Right lung (tissue), 5 donors: ENCODE results near the gene QRFP. TPM values are rescaled to one million over a fixed set of nuclear protein-coding genes. Genes with fewer than 3 reads are reported as not detected.
"Not testable (repeated sequence)": the region's sequence is repeated elsewhere in the genome, so short reads cannot be mapped to it uniquely, and the experiment has no call there.

Source experiments
- DNase-seq, 2 donors: peaks; one replicate each; pipeline ENCODE4 v3.0.0-alpha.2; 2013
- polyA plus RNA-seq, 5 donors: library from polyadenylated mRNA; unstranded; fragments of 120-200 nt; gene quantifications; one replicate each; pipeline versions ENCODE4 v1.2.1 to v1.2.3, GENCODE V29; 2013; ENCODE audit warnings: inconsistent platforms in 1 of 5, low replicate concordance in 1 of 5; ENCODE audit not compliant: insufficient read length in 5 of 5, insufficient read depth in 1 of 5

QRFP gene
- polyA plus RNA-seq, 5 donors: 0.25 to 0.46 (median 0.37) TPM

GRCh38 chr9:130920233-130920632 is 23.6 kb upstream of the QRFP start:
- DNase-seq: no peak

DNA sequence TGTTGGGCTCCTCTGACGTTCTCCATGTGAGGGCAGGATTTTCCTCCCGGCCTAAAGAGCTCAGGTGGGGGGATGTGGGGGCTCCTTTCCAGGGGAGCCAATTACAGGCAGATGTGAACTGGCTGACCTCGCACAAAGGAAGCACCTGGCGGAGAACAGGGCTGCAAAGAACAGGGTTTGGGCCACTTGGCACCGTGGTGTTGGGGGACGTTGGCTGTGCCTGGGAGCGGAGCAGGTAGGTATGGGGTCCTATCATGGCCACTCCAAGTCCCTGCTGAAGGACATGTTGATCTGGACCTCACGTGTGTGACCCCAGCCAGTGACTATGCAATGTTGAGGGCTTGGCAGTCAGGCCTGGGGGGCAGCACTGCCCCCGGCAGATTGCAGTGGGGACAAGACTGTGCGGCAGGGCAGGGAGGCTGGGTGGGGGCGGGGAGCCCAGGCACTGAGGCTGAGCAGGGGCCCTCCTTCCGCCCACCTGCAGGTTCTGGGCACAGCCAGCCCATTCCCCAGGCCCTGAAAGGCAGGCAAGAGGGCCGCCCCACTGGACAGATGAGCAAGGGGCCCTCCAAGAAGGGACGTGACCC is 23.0 kb upstream of the QRFP start:
- no peak for DNase-seq

DNA sequence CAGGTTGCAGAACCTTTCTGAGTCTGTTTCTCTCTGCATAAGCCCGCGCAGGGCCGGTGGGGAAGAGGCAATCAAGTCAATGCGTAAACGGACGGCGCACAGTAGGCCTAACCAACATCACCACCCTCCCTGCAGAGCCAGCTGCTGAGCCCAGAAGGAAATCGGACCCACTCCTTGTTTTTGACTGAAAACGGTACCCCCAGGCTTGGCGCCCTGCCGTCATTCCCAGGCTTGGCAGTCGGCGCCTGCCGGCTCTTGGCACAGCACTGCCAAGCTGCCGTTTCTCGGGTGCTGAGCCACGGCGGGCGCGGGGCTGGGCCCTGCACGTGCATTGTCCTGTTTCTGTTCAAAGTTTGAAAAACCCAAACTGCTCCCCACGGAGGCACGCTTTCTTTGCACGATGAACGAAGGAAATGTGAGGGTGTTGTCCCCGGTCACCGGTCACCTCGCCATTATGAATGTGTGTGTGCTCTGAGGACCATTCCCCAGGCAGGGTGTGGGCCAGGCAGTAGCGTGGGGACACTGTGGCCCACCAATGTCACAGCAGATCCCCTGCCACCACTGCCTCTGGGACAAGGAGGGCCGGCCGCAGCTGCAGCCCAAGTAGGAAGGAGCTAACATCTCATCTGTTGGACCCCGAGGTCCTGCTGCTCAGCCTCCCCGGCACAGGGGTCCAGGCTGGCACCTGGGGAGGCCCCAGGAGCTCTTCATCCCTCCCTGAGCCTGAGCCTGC is 22.4 kb upstream of the QRFP start:
- DNase-seq: no peak

GRCh38 chr9:130918101-130918825 is 21.7 kb upstream of the QRFP start:
- DNase-seq: no peak

DNA sequence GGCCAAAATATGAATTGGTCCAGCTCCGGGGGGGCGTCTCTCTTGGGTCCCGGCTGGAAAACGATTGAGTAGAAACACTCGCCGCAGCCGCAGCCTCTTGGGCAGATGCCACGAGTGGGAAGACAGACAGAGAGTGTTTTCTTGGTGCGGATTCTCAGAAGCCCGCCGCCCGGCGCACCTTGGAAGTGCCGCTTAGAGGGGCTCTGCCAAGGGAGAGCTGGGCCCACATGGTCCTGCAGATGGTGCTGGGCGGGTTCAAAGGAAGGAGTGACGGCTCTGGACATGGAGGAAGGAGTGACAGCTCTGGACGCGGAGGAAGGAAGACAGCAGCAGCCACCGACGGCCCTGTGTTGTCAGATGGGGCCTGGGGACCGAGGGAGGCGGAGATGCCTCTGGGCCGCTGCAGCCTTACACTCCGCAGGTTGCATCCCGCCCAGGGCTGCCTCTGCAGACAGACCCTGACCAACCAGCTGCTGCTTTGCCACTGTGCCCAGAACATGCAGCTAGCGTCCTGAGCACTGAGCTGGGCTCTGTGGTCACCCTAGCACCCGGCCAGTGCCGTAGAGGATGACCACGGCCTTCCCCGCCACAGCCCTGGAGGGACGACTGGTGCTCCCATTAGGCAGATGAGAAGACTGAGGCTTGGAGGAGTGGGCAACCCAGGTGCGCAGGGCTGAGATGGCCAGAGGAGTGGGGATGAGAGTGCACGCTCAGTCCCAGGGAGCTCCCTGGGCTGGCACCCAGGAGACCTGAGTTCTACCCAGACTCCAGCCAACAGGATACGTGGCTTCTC is 20.8 kb upstream of the QRFP start:
- DNase-seq: no peak

DNA sequence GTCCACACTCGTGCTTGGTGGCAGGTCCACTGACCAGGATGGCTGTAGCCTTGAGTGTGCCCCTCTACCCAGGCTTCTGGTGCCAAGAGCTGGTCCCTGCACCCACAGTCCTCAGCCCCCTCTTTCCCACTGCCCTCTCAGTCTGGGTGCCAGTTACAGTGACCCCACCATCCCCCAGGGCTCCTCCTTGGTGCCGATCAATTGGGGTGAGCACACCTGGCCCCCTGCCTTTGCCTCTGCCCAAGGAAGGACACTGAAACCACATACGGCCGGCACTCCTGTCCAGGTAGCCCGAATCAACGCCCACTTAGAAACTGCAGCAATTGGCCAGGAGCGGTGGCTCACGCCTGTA is 18.5 kb upstream of the QRFP start:
- DNase-seq: no peak

GRCh38 chr9:130914417-130915095 is 17.9 kb upstream of the QRFP start:
- no peak for DNase-seq

DNA sequence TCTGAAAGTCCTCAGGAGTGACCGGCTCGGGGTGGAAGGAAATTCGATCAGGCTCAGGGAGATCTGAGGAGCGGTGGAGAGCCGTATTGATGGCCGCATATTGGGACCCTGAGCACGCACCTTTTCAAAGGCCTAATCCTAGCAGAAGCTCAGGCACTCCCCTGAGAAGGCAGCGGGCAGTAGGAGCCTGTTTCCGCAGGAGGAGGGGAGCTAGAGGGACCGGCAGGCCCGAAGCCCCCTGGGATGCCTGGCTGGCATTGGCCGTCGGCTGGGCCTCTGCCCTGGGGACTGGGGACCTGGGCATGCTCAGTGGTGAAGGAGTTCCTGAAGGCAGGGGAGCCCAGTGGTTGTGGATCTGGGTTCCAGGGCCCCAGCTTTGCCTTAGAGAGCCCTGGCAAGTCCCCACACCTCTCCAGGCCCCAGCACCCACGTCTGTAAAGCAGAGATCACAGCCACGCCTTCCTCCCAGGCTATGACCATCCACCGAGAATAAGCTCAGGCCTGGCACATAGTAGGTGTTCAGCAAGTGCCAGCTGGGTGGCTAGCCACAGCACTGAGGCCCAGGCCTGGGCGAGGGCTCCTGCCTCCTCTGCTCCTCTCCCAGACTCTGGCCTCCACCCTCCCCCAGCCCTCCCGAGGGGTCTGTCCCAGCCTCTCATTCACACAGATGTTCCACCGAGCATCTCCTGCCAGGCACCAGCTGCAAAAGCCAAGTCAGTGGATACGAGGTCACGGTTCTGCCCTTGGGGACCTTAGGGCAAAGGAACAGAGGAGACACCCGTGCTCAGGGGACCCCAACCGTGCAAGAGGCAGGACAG is 17.2 kb upstream of the QRFP start:
- DNase-seq: no peak

DNA sequence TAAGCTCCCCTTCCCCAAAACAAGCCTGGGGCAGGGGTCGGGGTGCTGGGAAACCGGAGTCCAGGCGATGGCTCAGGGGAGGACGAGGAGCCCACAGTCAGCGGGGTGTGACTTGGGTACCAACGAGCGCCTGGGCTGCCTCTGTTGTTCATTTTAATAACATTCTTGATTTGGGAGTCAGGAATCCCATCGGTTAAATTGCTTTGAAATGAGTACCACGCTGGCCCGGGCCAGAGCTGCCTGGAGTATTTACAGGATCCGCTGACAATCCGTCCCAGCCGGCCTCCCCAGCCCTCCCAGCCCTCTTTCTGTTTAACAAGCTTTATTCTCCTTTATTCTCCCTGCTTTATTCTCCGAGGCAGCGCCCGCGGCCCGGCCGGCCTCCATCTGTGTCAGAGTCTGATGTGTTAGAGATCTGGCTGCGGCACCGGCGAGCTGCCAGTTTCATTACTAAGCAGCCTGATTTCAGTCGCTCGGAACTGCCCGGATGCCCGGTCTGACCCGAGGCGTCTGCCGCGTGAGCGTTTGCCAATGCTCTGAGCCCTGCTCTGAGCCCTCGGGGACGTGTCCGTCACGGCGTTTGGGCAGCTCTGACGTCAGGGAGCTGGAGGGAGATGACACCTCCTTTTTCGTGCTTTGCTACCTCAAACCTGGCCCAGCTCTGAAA is 16.5 kb upstream of the QRFP start:
- DNase-seq: peak in 1 of 2 donors; percentile 14

DNA sequence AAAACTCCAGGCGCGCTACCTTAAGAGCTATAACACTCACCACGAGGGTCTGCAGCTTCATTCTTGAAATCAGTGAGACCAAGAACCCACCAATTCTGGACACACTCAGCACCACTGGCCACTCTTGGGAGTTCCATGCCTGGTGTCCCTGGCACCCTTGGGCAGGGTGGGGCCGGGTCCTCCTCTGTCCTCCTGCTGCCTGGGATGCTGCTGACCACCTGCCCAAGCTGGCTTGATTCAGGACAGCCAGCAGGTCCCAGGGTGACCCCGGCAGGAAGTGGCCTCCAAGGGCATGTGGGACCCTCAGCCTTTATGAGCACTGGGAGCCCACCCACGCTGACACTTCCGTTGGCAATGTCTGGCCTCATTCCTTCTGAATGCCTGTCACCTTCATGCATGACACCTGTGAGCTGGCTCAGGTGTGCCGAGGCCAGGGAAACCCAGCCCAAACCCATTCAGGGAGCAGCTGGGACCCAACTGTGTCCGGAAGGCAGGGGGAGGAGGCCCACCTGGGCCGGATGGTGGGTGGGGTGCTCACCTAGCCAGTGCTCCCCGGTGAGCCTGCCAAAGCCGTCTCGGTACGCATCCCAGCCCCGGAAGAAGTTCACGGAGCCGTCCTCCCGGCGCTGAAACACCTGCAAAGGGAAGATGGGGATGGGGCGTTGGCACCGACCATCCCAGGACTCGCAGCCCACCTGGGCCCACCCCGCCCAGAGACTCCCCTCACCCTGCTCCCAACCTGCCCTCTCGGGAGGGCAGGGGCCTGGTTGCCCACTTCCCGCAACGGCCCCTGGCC is 14.8 kb upstream of the QRFP start:
- DNase-seq: no peak

DNA sequence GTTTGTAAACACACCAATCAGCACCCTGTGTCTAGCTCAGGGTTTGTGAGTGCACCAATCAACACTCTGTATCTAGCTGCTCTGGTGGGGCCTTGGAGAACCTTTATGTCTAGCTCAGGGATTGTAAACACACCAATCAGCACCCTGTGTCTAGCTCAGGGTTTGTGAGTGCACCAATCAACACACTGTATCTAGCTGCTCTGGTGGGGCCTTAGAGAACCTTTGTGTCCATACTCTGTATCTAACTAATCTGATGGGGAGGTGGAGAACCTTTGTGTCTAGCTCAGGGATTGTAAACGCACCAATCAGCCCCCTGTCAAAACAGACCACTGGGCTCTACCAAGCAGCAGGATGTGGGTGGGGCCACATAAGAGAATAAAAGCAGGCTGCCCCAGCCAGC is 14.1 kb upstream of the QRFP start:
- not testable (repeated sequence) for DNase-seq

DNA sequence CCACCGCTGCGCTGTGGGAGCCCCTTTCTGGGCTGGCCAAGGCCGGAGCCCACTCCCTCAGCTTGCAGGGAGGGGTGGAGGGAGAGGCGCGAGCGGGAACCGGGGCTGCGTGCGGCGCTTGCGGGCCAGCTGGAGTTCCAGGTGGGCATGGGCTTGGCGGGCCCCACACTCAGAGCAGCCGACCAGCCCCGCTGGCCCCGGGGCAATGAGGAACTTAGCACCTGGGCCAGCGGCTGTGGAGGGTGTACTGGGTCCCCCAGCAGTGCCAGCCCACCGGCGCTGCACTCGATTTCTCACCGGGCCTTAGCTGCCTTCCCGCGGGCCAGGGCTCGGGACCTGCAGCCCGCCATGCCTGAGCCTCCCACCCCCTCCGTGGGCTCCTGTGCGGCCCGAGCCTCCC is 13.4 kb upstream of the QRFP start:
- DNase-seq: not testable (repeated sequence)

DNA sequence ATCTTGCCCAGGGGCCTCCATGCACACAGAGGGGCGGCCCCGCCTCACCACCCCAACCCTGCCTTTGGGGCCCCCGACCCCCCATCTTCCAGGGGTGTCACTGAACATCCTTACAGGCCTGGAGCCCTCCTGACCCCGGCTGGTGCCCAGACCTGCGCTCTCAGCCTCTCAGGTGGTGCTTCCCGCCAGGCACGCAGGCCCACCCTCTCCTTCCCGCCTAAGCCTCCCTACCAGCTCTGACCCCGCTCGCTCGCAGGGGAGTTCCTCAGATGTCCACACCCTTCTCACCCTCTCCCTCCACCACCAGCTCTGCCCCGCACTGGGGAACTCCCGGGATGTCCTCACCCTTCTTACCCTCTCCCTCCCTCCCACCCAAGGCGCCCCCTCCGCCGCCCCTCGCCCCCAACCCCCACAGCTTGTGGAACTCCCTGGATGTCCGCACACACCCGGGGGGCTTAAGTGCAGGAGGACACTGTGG is 12.3 kb upstream of the QRFP start:
- no peak for DNase-seq

DNA sequence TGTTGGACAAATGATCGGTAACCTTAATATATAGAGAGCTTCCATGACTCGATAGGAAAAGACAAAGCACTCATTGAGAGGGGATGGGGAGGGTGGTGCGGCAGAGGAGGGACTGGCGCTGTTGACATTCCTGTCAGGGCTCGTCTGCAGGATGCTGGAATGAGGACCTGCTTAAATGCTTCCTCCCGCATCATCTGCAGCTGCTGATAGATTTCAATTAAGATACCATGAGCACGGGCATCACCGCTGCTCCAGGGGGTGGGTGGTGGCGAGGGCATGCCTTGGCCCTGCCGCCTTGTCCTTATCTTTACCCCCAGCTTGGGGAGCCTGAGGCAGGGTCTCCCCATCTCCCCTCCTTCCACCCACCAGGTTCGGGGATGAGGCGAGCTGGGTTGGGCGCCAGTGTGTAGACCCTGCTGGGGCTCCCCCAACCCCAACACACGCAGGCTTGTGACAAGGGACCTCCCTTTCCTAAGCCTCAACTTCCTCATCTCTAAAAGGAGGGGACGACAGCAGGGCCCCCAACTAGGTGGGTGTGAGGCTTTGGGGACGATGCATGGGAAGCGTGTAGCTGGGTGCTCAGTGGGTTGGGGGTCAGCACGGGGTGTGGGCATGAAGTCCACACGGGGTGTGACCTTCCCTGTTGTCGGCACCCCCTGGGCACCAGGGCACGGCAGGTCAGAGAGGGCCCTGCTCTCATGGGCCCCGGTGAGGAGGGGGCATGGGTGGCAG is 11.7 kb upstream of the QRFP start:
- no peak for DNase-seq

DNA sequence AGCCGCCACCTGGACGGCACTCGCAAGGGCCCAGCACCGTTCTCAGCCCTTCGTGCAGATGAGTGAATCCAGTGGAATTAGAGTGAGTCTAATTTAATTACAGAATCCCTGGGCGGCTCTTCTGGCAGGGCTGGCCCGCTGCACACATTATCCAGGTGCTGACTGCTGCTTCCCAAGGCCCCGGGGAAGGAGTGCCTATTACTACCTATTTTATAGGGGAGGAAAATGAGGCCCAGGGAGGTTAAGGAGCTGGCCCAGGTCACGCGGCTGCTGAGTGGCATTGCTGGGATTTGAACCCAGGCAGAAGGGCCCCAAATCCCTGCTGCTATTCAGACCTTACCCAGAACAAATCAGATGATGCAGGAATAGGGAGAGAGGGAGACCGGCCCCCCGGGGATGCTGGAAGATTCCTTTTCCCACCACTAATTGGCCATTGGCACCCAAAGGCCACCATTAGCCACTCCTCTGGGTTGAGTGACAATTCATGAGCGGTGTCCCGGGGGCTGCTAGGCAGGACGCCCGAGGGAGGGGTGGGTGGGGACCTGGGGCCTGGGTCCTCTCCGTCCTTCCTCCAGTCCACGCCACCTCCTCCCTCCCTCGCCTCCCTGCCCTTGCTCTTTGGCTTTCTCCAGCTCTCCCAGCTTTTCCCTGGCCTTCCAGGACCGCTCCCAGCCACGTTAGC is 10.3 kb upstream of the QRFP start:
- DNase-seq: no peak

GRCh38 chr9:130905902-130906734 is 9.5 kb upstream of the QRFP start:
- no peak for DNase-seq
